Mucosa of rectum (tissue), 2 donors: ENCODE results near the gene POGLUT2.
A peak's percentile ranks its signal among the peaks of the same experiment; 100 is the strongest.

Source experiments
- H3K27ac ChIP-seq, 2 donors: one replicate each; pipeline ENCODE4 v1.7.0; 2013; ENCODE audit warnings: inconsistent platforms in 2 of 2, low read depth in 2 of 2, low read length in 2 of 2
- H3K27me3 ChIP-seq, 2 donors: one replicate each; pipeline ENCODE4 v1.7.0; 2013; ENCODE audit warnings: low read length in 2 of 2; ENCODE audit not compliant: control insufficient read depth in 2 of 2, insufficient read depth in 2 of 2
- H3K36me3 ChIP-seq, 2 donors: one replicate each; pipeline ENCODE4 v1.7.0; 2013; ENCODE audit warnings: low read length in 2 of 2; ENCODE audit not compliant: control insufficient read depth in 2 of 2, insufficient read depth in 2 of 2
- H3K4me1 ChIP-seq, 2 donors: one replicate each; pipeline ENCODE4 v1.7.0; 2013; ENCODE audit warnings: low read length in 2 of 2, mild to moderate bottlenecking in 1 of 2; ENCODE audit not compliant: control insufficient read depth in 2 of 2, insufficient read depth in 2 of 2
- H3K4me3 ChIP-seq, 2 donors: one replicate each; pipeline ENCODE4 v1.7.0; 2013; ENCODE audit warnings: low read length in 2 of 2
- H3K9ac ChIP-seq, 2 donors: one replicate each; pipeline ENCODE4 v1.7.0; 2013; ENCODE audit warnings: low read length in 2 of 2, low read depth in 1 of 2, mild to moderate bottlenecking in 1 of 2
- H3K9me3 ChIP-seq, 2 donors: one replicate each; pipeline ENCODE4 v1.7.0; 2013; ENCODE audit warnings: low read length in 2 of 2; ENCODE audit not compliant: control insufficient read depth in 2 of 2
- donor health status: healthy.
- donor health status: Normal muscosa, but diverticular disease.

Gene POGLUT2

DNA sequence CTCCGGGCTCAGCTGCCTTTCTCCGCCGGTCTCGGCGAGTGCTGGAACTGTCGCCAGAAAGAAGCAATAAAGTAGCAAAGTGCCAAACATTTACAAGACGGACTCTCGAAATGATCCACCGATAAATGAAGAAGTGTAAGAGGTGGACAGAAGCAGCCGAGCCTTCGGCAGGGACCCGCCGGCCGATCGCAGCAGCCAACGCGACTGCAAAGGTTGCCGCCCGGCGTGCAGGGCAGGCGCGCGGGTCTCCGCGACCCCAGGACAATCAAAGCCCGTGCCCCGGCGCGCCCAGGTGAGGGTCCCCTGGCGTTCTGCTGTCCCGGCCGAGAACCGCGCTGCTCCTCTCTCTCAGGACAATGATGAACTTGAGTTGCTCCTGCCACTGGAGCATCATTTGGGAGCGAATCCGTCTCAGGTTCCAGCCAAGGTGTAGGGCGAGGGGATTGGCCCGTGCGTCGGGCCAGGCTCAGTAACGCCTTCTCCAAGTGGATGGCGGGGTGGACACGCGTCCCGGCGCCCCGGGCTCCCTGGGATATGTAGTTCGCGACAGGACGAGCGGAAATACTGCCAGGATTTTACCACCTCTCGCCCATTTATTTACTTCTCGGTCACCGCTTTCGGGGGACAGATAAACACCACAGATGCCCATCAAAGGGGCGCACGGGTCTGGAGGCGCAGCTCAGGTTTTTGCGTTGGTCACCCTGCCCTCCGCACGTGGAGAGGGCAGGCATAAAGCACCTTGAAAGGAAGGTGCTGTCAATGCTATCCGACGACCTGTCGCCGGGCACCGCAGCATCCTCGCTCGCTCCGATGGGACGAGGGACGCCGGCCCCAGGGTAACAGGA is at the start of gene POGLUT2, which contains the start of gene BIVM:
Gene POGLUT2 (minus strand): TSS at position 396 of the 845 bp plus-strand sequence. CDS start 306 bp downstream, at position 90.
Gene BIVM (plus strand): TSS at position 539 of the 845 bp plus-strand sequence. CDS start 8,149 bp downstream, outside the sequence.
- Histone ChIP-seq H3K27ac (peak within 1 kb of the TSS; percentile 64 to 70), H3K4me3 (peak within 1 kb of the TSS; percentile 65 to 83), H3K9me3 (no peaks in the 10 kb centered on the region), H3K36me3 (no peaks in the 10 kb centered on the region), H3K27me3 (no peaks in the 10 kb centered on the region), H3K9ac (peak within 1 kb of the TSS; percentile 52 to 81), H3K4me1 (peaks cover 0 to 9% of the 10 kb centered on the region in 2 donors)

DNA sequence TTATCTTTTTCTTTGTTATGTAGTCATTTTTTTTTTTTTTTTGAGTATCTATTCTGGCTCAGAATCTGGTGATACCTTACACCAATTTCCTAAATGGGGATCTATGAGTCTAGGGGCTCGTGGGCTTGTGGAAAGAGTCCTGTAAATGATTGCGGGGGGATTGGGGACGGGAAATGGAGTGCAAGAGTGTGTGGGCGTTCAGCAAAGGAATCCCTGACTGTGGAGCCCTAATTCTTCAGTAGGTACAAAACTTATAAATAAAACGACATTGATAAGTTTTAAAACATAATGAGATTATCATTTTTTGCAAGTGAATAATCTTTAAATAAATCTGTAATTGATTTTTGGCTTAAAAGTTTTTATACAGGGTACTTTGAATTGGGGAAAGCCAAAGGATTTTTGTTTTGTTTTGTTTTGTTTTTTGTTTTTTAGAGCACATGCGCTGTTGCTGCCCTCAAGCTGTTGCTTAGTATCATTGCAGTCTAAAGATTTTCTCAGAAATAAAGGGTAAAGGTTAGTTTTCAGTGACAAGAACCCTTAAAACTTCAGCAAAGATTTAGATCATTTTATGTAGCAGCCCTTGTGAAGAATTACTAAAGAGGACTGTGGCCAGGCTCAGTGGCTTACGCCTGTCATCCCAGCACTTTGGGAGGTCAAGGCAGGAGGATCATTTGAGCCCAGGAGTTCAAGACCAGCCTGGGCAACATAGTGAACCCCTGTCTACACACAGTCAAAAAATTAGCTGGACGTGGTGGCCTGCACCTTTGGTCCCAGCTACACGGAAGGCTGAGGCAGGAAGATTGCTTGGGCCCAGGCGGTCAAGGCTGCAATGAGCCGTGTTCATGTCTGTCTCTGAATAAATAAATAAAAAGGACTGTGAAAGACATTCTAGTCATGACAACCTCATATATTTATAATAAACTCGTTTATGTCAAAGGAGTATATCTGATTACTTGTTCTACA is 48.8 kb upstream of the POGLUT2 start:
- peak overlapping the region; percentile 97 to 99 for H3K4me3 ChIP-seq

GRCh38 chr13:102846261-102847015 is 47.7 kb upstream of the POGLUT2 start:
- H3K27me3 ChIP-seq: no peaks in the 10 kb centered on the region
- peaks cover 17% of the 10 kb centered on the region in 2 donors for H3K4me1 ChIP-seq
- H3K9me3 ChIP-seq: no peaks in the 10 kb centered on the region
- peak overlapping the region; percentile 94 to 99 for H3K9ac ChIP-seq
- H3K4me3 ChIP-seq: peak overlapping the region; percentile 97 to 99
- H3K27ac ChIP-seq: peak overlapping the region; percentile 99
- peaks cover 8% of the 10 kb centered on the region in 2 donors for H3K36me3 ChIP-seq

More for the DNA sequence above, 48.8 kb upstream of the POGLUT2 start:
- Histone ChIP-seq H3K27me3 (no peaks in the 10 kb centered on the region), H3K9me3 (no peaks in the 10 kb centered on the region), H3K4me1 (peaks cover 17% of the 10 kb centered on the region in 2 donors), H3K27ac (peak overlapping the region; percentile 99), H3K9ac (peak overlapping the region; percentile 94 to 99), H3K36me3 (peaks cover 10 to 11% of the 10 kb centered on the region in 2 donors)

DNA sequence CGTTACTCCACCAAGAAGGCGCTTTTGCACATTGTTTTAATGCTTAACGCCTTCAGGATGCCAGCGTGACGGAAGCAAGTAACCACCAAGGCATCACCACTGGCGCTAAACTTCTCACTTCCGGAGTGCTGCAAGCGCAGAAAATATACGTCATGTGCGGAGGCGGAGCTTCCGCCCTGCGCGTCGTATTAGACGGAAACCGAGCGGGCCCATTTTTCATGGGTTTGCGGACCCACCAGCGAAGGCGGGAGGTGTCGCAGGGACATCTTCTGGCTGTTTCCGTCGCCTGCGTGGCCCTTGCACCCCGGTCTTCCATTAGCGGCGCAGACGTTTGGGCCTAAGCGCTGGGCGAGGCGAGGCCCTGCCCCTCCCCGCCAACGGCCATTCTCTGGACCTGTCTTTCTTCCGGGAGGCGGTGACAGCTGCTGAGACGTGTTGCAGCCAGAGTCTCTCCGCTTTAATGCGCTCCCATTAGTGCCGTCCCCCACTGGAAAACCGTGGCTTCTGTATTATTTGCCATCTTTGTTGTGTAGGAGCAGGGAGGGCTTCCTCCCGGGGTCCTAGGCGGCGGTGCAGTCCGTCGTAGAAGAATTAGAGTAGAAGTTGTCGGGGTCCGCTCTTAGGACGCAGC is 47.0 kb upstream of the POGLUT2 start, which contains the start of gene ERCC5:
Gene ERCC5 (plus strand): TSS at position 403 of the 631 bp plus-strand sequence. CDS start 235 bp downstream, outside the sequence.
- H3K27me3 ChIP-seq: no peaks in the 10 kb centered on the region
- no peaks in the 10 kb centered on the region for H3K9me3 ChIP-seq

DNA sequence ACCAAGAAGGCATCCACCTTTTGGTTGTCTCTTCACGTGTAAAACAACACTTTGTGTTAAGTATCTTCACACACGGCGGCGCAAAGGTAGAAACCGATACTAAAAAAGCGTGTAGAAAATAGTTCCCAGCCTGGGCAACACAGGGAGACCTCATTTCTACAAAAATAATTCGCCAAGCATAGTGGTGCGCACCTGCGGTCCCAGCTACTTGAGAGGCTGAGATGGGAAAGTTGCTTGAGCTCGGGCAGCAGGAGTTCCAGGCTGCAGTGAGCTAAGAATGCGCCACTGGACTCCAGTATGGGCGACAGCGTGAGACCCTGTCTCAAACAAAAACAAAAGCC is 46.5 kb upstream of the POGLUT2 start:
- peaks cover 5 to 8% of the 10 kb centered on the region in 2 donors for H3K36me3 ChIP-seq
- H3K4me1 ChIP-seq: peaks cover 17% of the 10 kb centered on the region in 2 donors
- H3K9me3 ChIP-seq: no peaks in the 10 kb centered on the region
- H3K27ac ChIP-seq: peak overlapping the region; percentile 99
- H3K4me3 ChIP-seq: peak overlapping the region; percentile 97 to 99
- H3K9ac ChIP-seq: peak overlapping the region; percentile 94 to 99
- no peaks in the 10 kb centered on the region for H3K27me3 ChIP-seq

More for the DNA sequence above, 47.0 kb upstream of the POGLUT2 start, which contains the start of gene ERCC5:
- H3K9ac ChIP-seq: peak within 1 kb of the TSS; percentile 94 to 99
- peak within 1 kb of the TSS; percentile 97 to 99 for H3K4me3 ChIP-seq
- H3K4me1 ChIP-seq: peaks cover 17% of the 10 kb centered on the region in 2 donors
- peak within 1 kb of the TSS; percentile 99 for H3K27ac ChIP-seq
- peaks cover 8% of the 10 kb centered on the region in 2 donors for H3K36me3 ChIP-seq

- H3K4me1 ChIP-seq: no peaks in the 10 kb centered on the region
- H3K4me3 ChIP-seq: no peak overlapping the region
- H3K27me3 ChIP-seq: no peaks in the 10 kb centered on the region
- H3K36me3 ChIP-seq: peaks cover 3 to 6% of the 10 kb centered on the region in 2 donors
- no peak overlapping the region for H3K9ac ChIP-seq
- no peaks in the 10 kb centered on the region for H3K9me3 ChIP-seq
- H3K27ac ChIP-seq: no peak overlapping the region
These were observed 40.7 kb upstream of the POGLUT2 start for GRCh38 chr13:102839462-102839861.

GRCh38 chr13:102838982-102839381 is 40.2 kb upstream of the POGLUT2 start:
- Histone ChIP-seq H3K4me1 (no peaks in the 10 kb centered on the region), H3K27ac (no peak overlapping the region), H3K9me3 (no peaks in the 10 kb centered on the region), H3K9ac (no peak overlapping the region), H3K36me3 (peaks cover 3 to 6% of the 10 kb centered on the region in 2 donors), H3K27me3 (no peaks in the 10 kb centered on the region), H3K4me3 (no peak overlapping the region)

GRCh38 chr13:102838273-102838672 is 39.5 kb upstream of the POGLUT2 start:
- no peak overlapping the region for H3K9ac ChIP-seq
- peaks cover 3 to 6% of the 10 kb centered on the region in 2 donors for H3K36me3 ChIP-seq
- no peaks in the 10 kb centered on the region for H3K27me3 ChIP-seq
- H3K27ac ChIP-seq: no peak overlapping the region
- no peak overlapping the region for H3K4me3 ChIP-seq
- H3K9me3 ChIP-seq: no peaks in the 10 kb centered on the region
- H3K4me1 ChIP-seq: no peaks in the 10 kb centered on the region

DNA sequence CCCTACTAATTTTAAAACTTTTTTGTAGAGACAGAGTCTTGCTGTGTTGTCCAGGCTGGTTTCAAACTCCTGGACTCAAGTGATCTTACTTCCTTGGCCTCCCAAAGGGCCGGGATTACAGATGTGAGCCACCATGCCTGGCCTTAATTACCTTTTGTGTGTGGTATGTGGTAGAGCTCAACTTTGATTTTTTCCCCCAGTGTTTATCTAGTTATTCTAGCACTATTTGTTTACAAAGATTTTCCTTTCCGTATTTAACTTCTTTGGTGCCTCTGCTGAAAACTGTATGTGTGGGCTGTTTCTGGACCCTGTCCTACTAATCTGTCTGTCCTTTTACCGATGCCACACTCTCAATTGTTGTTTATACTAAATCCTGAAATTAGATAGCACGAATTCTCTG is 37.7 kb upstream of the POGLUT2 start:
- H3K9ac ChIP-seq: no peak overlapping the region
- no peaks in the 10 kb centered on the region for H3K9me3 ChIP-seq
- H3K27me3 ChIP-seq: no peaks in the 10 kb centered on the region
- H3K27ac ChIP-seq: no peak overlapping the region
- no peak overlapping the region for H3K4me3 ChIP-seq
- H3K36me3 ChIP-seq: peaks cover 3 to 9% of the 10 kb centered on the region in 2 donors
- H3K4me1 ChIP-seq: no peaks in the 10 kb centered on the region
